Trophoblast cell (in vitro differentiated cells and primary cell): ENCODE data around the gene TNS1.

ENCODE experiments used
- DNase-seq, 2 donors: peaks; one replicate each; pipeline ENCODE4 v3.0.0-alpha.2; 2016
- H2AFZ ChIP-seq: 2 replicates; pipeline ENCODE4 v1.6.1; 2013; ENCODE audit warnings: low read length, moderate library complexity, mild to moderate bottlenecking; ENCODE audit not compliant: insufficient read depth, poor library complexity
- H2AK5ac ChIP-seq: 2 replicates; pipeline ENCODE4 v1.6.1; 2013; ENCODE audit warnings: mild to moderate bottlenecking, low read length
- H2BK120ac ChIP-seq: 2 replicates; pipeline ENCODE4 v1.6.1; 2013; ENCODE audit warnings: low read length, mild to moderate bottlenecking, moderate library complexity; ENCODE audit not compliant: insufficient read depth, poor library complexity
- H2BK12ac ChIP-seq: 2 replicates; pipeline ENCODE4 v1.6.1; 2013; ENCODE audit warnings: mild to moderate bottlenecking, low read length, moderate library complexity
- H2BK5ac ChIP-seq: 2 replicates; pipeline ENCODE4 v1.6.1; 2013; ENCODE audit warnings: low read length, low read depth, moderate library complexity, mild to moderate bottlenecking; ENCODE audit not compliant: poor library complexity
- H3K14ac ChIP-seq: 2 replicates; pipeline ENCODE4 v1.6.1; 2013; ENCODE audit warnings: mild to moderate bottlenecking, low read length
- H3K18ac ChIP-seq: 2 replicates; pipeline ENCODE4 v1.6.1; 2013; ENCODE audit warnings: mild to moderate bottlenecking, low read length
- H3K23ac ChIP-seq: 2 replicates; pipeline ENCODE4 v1.6.1; 2013; ENCODE audit warnings: low read length
- H3K27ac ChIP-seq: 2 replicates; pipeline ENCODE4 v1.5.1; 2013; ENCODE audit warnings: low read depth, mild to moderate bottlenecking, inconsistent platforms, low read length, moderate library complexity
- H3K27me3 ChIP-seq: 2 replicates; pipeline ENCODE4 v1.6.1; 2013; ENCODE audit warnings: inconsistent platforms, mild to moderate bottlenecking, low read length, moderate library complexity; ENCODE audit not compliant: insufficient read depth
- H3K36me3 ChIP-seq, 2 experiments: 1 replicate in 1 of 2; 2 replicates in 1 of 2; pipeline ENCODE4 v1.6.1; 2013; ENCODE audit warnings: low read length in 2 of 2, mild to moderate bottlenecking in 2 of 2, moderate library complexity in 1 of 2; ENCODE audit not compliant: insufficient read depth in 2 of 2, control insufficient read depth in 1 of 2
- H3K4ac ChIP-seq: 2 replicates; pipeline ENCODE4 v1.6.1; 2013; ENCODE audit warnings: low read depth, mild to moderate bottlenecking, low read length, moderate library complexity
- H3K4me1 ChIP-seq, 2 experiments: 1 replicate in 1 of 2; 2 replicates in 1 of 2; pipeline ENCODE4 v1.6.1; 2013; ENCODE audit warnings: low read length in 2 of 2, mild to moderate bottlenecking in 2 of 2, moderate library complexity in 1 of 2; ENCODE audit not compliant: insufficient read depth in 2 of 2, control insufficient read depth in 1 of 2
- H3K4me2 ChIP-seq: 2 replicates; pipeline ENCODE4 v1.6.1; 2013; ENCODE audit warnings: inconsistent platforms, mild to moderate bottlenecking, low read length, moderate library complexity
- H3K4me3 ChIP-seq: 2 replicates; pipeline ENCODE4 v1.5.1; 2013; ENCODE audit warnings: mild to moderate bottlenecking, low read depth, low read length, inconsistent platforms
- H3K79me1 ChIP-seq: one replicate; pipeline ENCODE4 v1.6.1; 2013; ENCODE audit warnings: low read length
- H3K79me2 ChIP-seq: 2 replicates; pipeline ENCODE4 v1.6.1; 2013; ENCODE audit warnings: low read length, mild to moderate bottlenecking; ENCODE audit not compliant: control insufficient read depth, insufficient read depth, poor library complexity
- H3K9ac ChIP-seq: 2 replicates; pipeline ENCODE4 v1.6.1; 2013; ENCODE audit warnings: mild to moderate bottlenecking, low read length
- H3K9me3 ChIP-seq: 2 replicates; pipeline ENCODE4 v1.6.1; 2013; ENCODE audit warnings: low read depth, mild to moderate bottlenecking, control low read depth, inconsistent platforms, low read length; ENCODE audit not compliant: insufficient read depth
- H4K12ac ChIP-seq: 2 replicates; pipeline ENCODE4 v1.6.1; 2013; ENCODE audit warnings: low read depth, mild to moderate bottlenecking, low read length, moderate library complexity
- H4K8ac ChIP-seq: 2 replicates; pipeline ENCODE4 v1.6.1; 2013; ENCODE audit warnings: low read depth, mild to moderate bottlenecking, low read length, moderate library complexity
- H4K91ac ChIP-seq: one replicate; pipeline ENCODE4 v1.6.1; 2013; ENCODE audit warnings: low read depth, mild to moderate bottlenecking, low read length, moderate library complexity
- WGBS: extraction: QIAGEN DNeasy Blood & Tissue Kit; methylation state at CpG from one replicate; pipeline ENCODE4 v1.1.7; 2013; ENCODE audit warnings: missing lambda C conversion rate; ENCODE audit not compliant: insufficient read length, insufficient coverage; ENCODE audit errors: extremely low coverage; 5-methylcytosine and 5-hydroxymethylcytosine counted together

The TNS1 gene

GRCh38 chr2:217909156-217909820, 93.5 kb downstream of the TNS1 start:
- Histone ChIP-seq H3K27ac (no peak overlapping the region), H3K14ac (no peak overlapping the region), H4K91ac (no peak overlapping the region), H4K8ac (no peak overlapping the region), H3K36me3 (no peaks in the 10 kb centered on the region), H4K12ac (no peak overlapping the region), H3K9ac (no peak overlapping the region), H3K4ac (no peak overlapping the region), H3K4me3 (no peak overlapping the region), H2AFZ (no peak overlapping the region), H3K27me3 (no peaks in the 10 kb centered on the region), H2AK5ac (no peak overlapping the region), H2BK5ac (no peak overlapping the region), H3K4me1 (no peaks in the 10 kb centered on the region), H2BK120ac (no peak overlapping the region), H2BK12ac (no peak overlapping the region), H3K4me2 (no peak overlapping the region), H3K79me2 (no peaks in the 10 kb centered on the region), H3K9me3 (no peaks in the 10 kb centered on the region), H3K18ac (no peak overlapping the region), H3K79me1 (no peaks in the 10 kb centered on the region), H3K23ac (peak overlapping the region; percentile 41)
- WGBS, result no CpG with 5 or more reads among the region's 10 CpGs
- no peak for DNase-seq

GRCh38 chr2:217908544-217908943, 94.3 kb downstream of the TNS1 start:
- Histone ChIP-seq H4K12ac (no peak overlapping the region), H3K18ac (no peak overlapping the region), H3K9me3 (no peaks in the 10 kb centered on the region), H3K79me2 (no peaks in the 10 kb centered on the region), H2BK5ac (no peak overlapping the region), H2AFZ (no peak overlapping the region), H3K4me1 (no peaks in the 10 kb centered on the region), H3K27ac (no peak overlapping the region), H2AK5ac (no peak overlapping the region), H2BK12ac (no peak overlapping the region), H3K9ac (no peak overlapping the region), H4K8ac (no peak overlapping the region), H3K23ac (no peak overlapping the region), H3K4ac (no peak overlapping the region), H3K4me2 (no peak overlapping the region), H4K91ac (no peak overlapping the region), H3K27me3 (no peaks in the 10 kb centered on the region), H3K36me3 (no peaks in the 10 kb centered on the region), H3K79me1 (no peaks in the 10 kb centered on the region), H3K14ac (no peak overlapping the region), H3K4me3 (no peak overlapping the region), H2BK120ac (no peak overlapping the region)
- no peak for DNase-seq
- no CpG with 5 or more reads among the region's 8 CpGs for WGBS

GRCh38 chr2:217907266-217907665, 95.5 kb downstream of the TNS1 start:
- Histone ChIP-seq H3K27ac (no peak overlapping the region), H3K79me2 (no peaks in the 10 kb centered on the region), H3K9me3 (no peaks in the 10 kb centered on the region), H2AK5ac (no peak overlapping the region), H3K4me2 (no peak overlapping the region), H2BK120ac (no peak overlapping the region), H4K8ac (no peak overlapping the region), H2AFZ (no peak overlapping the region), H4K91ac (no peak overlapping the region), H3K4ac (no peak overlapping the region), H3K27me3 (no peaks in the 10 kb centered on the region), H3K4me3 (no peak overlapping the region), H3K79me1 (no peaks in the 10 kb centered on the region), H3K4me1 (no peaks in the 10 kb centered on the region), H2BK5ac (no peak overlapping the region), H3K18ac (no peak overlapping the region), H4K12ac (no peak overlapping the region), H3K9ac (no peak overlapping the region), H3K36me3 (no peaks in the 10 kb centered on the region), H3K23ac (no peak overlapping the region), H2BK12ac (no peak overlapping the region), H3K14ac (no peak overlapping the region)
- DNase-seq, result no peak
- no CpG with 5 or more reads among the region's 3 CpGs for WGBS

GRCh38 chr2:217906798-217907197, 96.0 kb downstream of the TNS1 start:
- Histone ChIP-seq H2AFZ (no peak overlapping the region), H3K9ac (no peak overlapping the region), H4K8ac (no peak overlapping the region), H2AK5ac (no peak overlapping the region), H3K36me3 (no peaks in the 10 kb centered on the region), H3K9me3 (no peaks in the 10 kb centered on the region), H4K91ac (no peak overlapping the region), H3K4me2 (no peak overlapping the region), H3K4ac (no peak overlapping the region), H3K23ac (no peak overlapping the region), H4K12ac (no peak overlapping the region), H3K27me3 (no peaks in the 10 kb centered on the region), H2BK12ac (no peak overlapping the region), H3K27ac (no peak overlapping the region), H3K4me1 (no peaks in the 10 kb centered on the region), H2BK5ac (no peak overlapping the region), H2BK120ac (no peak overlapping the region), H3K4me3 (no peak overlapping the region), H3K14ac (no peak overlapping the region), H3K79me2 (no peaks in the 10 kb centered on the region), H3K18ac (no peak overlapping the region), H3K79me1 (no peaks in the 10 kb centered on the region)
- no CpG with 5 or more reads among the region's 5 CpGs for WGBS
- DNase-seq, result peak in 1 of 2 donors; percentile 10
